K562 (cell line): ENCODE measurements around the gene NPTXR. TPM values are rescaled to one million over a fixed set of nuclear protein-coding genes. Genes with fewer than 3 reads are reported as not detected.

Source experiments
- ATAC-seq: fragments of 200-7000 bp; cut with Tn5 transposase; 3 replicates; pipeline ENCODE4 v1.9.1; 2020; ENCODE audit warnings: moderate library complexity
- Bru-seq: library from RNA; stranded (reverse); fragments of 400-500 nt; gene quantifications from one replicate; lab custom pipeline; 2021; lab: Mats Ljungman, UMichigan
- BruChase-seq, 2 experiments: library from RNA; stranded (reverse); fragments of 400-500 nt; gene quantifications; one replicate each; lab custom pipeline; 2021; lab: Mats Ljungman, UMichigan
- BruUV-seq: library from RNA; stranded (reverse); fragments of 400-500 nt; replicated peaks from 2 replicates; lab custom pipeline; 2021; lab: Mats Ljungman, UMichigan
- CTCF ChIA-PET: fragments of 300-600 bp; formaldehyde crosslinking; extraction: SDS; loops from one replicate; lab custom pipeline; 2021; ENCODE audit warnings: low intra/inter-chr PET ratio; lab: Yijun Ruan, JAX
- POLR2A ChIA-PET: fragments of 300-600, 350-650 bp; sonication (Branson Sonifier 250); formaldehyde crosslinking; extraction: SDS; loops from one replicate; lab custom pipeline; 2021; ENCODE audit warnings: antibody characterized with exemption, inconsistent platforms; lab: Yijun Ruan, JAX
- DNase-seq, 4 experiments: peaks; one replicate each; pipeline versions ENCODE4 v3.0.0 to v3.0.0-alpha.2; 2011 to 2018; ENCODE audit warnings: low spot score in 3 of 4, mixed read lengths in 3 of 4; ENCODE audit errors: extremely low read depth in 1 of 4
- FAIRE-seq: peaks from 2 replicates; lab custom pipeline; 2011; peaks lifted over from hg19 to GRCh38; lab: Jason Lieb, UNC
- H2AFZ ChIP-seq: 2 replicates; pipeline ENCODE4 v1.6.0; 2011; ENCODE audit warnings: low read depth, low read length, control low read depth, inconsistent platforms
- H3K27ac ChIP-seq: fragments of 200-600 bp; 3 replicates; pipeline ENCODE4 v1.8.0; 2011; ENCODE audit warnings: low read depth, mild to moderate bottlenecking, control low read depth, inconsistent platforms, low read length, moderate library complexity, mixed read lengths; ENCODE audit errors: extremely low read depth
- H3K27me3 ChIP-seq, 2 experiments: fragments of 300-600 bp in 1 of 2; 2 replicates in 1 of 2; 3 replicates in 1 of 2; pipeline versions ENCODE4 v1.6.0 to v1.8.0; 2011; ENCODE audit warnings: inconsistent platforms in 2 of 2, low read length in 2 of 2, mild to moderate bottlenecking in 1 of 2, mixed read lengths in 1 of 2, moderate library complexity in 1 of 2; ENCODE audit not compliant: control insufficient read depth in 2 of 2, insufficient read depth in 2 of 2
- H3K36me3 ChIP-seq: fragments of 300-600 bp; 3 replicates; pipeline ENCODE4 v1.8.0; 2011; ENCODE audit warnings: mild to moderate bottlenecking, low read length, inconsistent platforms; ENCODE audit not compliant: control insufficient read depth, insufficient read depth
- H3K4me1 ChIP-seq, 2 experiments: fragments of 200-600 bp in 1 of 2; replicated peaks in 1 of 2; 2 replicates in 1 of 2; 3 replicates in 1 of 2; pipeline versions ENCODE4 v1.5.1 to v1.8.0; 2011; ENCODE audit warnings: inconsistent platforms in 2 of 2, low read length in 2 of 2, mild to moderate bottlenecking in 1 of 2, mixed read lengths in 1 of 2, moderate library complexity in 1 of 2; ENCODE audit not compliant: control insufficient read depth in 2 of 2, insufficient read depth in 2 of 2
- H3K4me2 ChIP-seq: 2 replicates; pipeline ENCODE4 v1.6.1; 2011; ENCODE audit warnings: low read length, control low read depth, inconsistent platforms, mixed read lengths; ENCODE audit not compliant: insufficient read depth
- H3K4me3 ChIP-seq: fragments of 200-600 bp; sonication (generic), shearing (Covaris generic); 2 replicates; pipeline ENCODE4 v1.5.1; 2016; ENCODE audit warnings: control low read depth, inconsistent platforms
- H3K79me2 ChIP-seq: fragments of 200-600 bp; 3 replicates; pipeline ENCODE4 v1.8.0; 2011; ENCODE audit warnings: low read length, inconsistent platforms; ENCODE audit not compliant: control insufficient read depth, insufficient read depth
- H3K9ac ChIP-seq, 2 experiments: 2 replicates each; pipeline versions ENCODE4 v1.6.0 to v1.6.1; 2011; ENCODE audit warnings: low read depth in 2 of 2, low read length in 2 of 2, control low read depth in 1 of 2, inconsistent platforms in 1 of 2, mild to moderate bottlenecking in 1 of 2, mixed read lengths in 1 of 2; ENCODE audit not compliant: insufficient read depth in 1 of 2
- H3K9me1 ChIP-seq: one replicate; pipeline ENCODE4 v1.6.0; 2011; ENCODE audit warnings: inconsistent platforms, mild to moderate bottlenecking, low read length, moderate library complexity; ENCODE audit not compliant: control insufficient read depth, insufficient read depth
- H3K9me3 ChIP-seq: replicated peaks from 2 replicates; pipeline ENCODE4 v1.5.1; 2011; ENCODE audit warnings: low read depth, low read length, inconsistent platforms; ENCODE audit not compliant: control insufficient read depth, insufficient read depth
- H4K20me1 ChIP-seq: replicated peaks from 2 replicates; pipeline ENCODE4 v1.6.1; 2011; ENCODE audit warnings: low read length, inconsistent platforms, mixed read lengths; ENCODE audit not compliant: control insufficient read depth, insufficient read depth
- MED1 ChIP-seq: sonication (generic); formaldehyde crosslinking; IDR thresholded peaks from 2 replicates; pipeline ENCODE4 v1.8.1; 2023; ENCODE audit warnings: missing genetic modification reagents, borderline replicate concordance
- NCOA2 ChIP-seq, 2 experiments: fragments of 450-650 bp; IDR thresholded peaks; 2 replicates each; pipeline ENCODE4 v1.6.1; 2018; ENCODE audit warnings: mild to moderate bottlenecking in 2 of 2, moderate library complexity in 1 of 2; ENCODE audit not compliant: partially characterized antibody in 2 of 2
- RBM14 ChIP-seq: fragments of 200-400 bp; formaldehyde crosslinking; IDR thresholded peaks from 2 replicates; pipeline ENCODE4 v1.6.1; 2018; ENCODE audit warnings: low read depth, mild to moderate bottlenecking, low read length, moderate library complexity, borderline replicate concordance; ENCODE audit not compliant: insufficient read depth
- ZBED1 ChIP-seq: IDR thresholded peaks from 2 replicates; pipeline ENCODE4 v1.6.1; 2014
- ZNF24 ChIP-seq: fragments of 450-650 bp; IDR thresholded peaks from 2 replicates; pipeline ENCODE4 v1.6.1; 2016
- ZNF316 ChIP-seq: fragments of 450-650 bp; IDR thresholded peaks from 2 replicates; pipeline ENCODE4 v1.6.1; 2016
- ZNF444 ChIP-seq: fragments of 250-450 bp; sonication (Bioruptor Pico); IDR thresholded peaks from 2 replicates; pipeline ENCODE4 v1.4.0; 2020; ENCODE audit warnings: mild to moderate bottlenecking, moderate library complexity
- ZNF445 ChIP-seq: fragments of 250-450 bp; sonication (Bioruptor Pico); IDR thresholded peaks from 2 replicates; pipeline ENCODE4 v1.4.0; 2020; ENCODE audit warnings: low read depth, mild to moderate bottlenecking, moderate library complexity
- ZNF79 ChIP-seq: fragments of 250-450 bp; sonication (Bioruptor Pico); IDR thresholded peaks from 2 replicates; pipeline ENCODE4 v1.4.0; 2020; ENCODE audit warnings: low read depth, mild to moderate bottlenecking, moderate library complexity
- WGBS: fragments of 100-300 bp; shearing (Covaris generic); methylation state at CpG from one replicate; pipeline ENCODE4 v1.1.6; 2016; ENCODE audit warnings: low coverage, mixed read lengths; ENCODE audit not compliant: insufficient coverage; ENCODE audit errors: missing lambda C conversion rate; 5-methylcytosine and 5-hydroxymethylcytosine counted together
- in situ Hi-C: fragments of 300-500 bp; cut with MboI; formaldehyde crosslinking; loops from 4 replicates; pipeline ENCODE4 v1.15.0; 2018; ENCODE audit warnings: inconsistent platforms, mixed read lengths
- intact Hi-C: fragments of 100-400 bp; cut with micrococcal nuclease; formaldehyde crosslinking; loops from 2 replicates; pipeline ENCODE4 v1.14.2; 2022
- long read RNA-seq, 3 experiments: library from polyadenylated mRNA in 2 of 3; library from RNA in 1 of 3; unstranded in 2 of 3; stranded (forward) in 1 of 3; transcript quantifications; one replicate each; pipeline ENCODE4 v2.0.0, GENCODE V29; 2019 to 2022
- polyA minus RNA-seq, 3 experiments: library from RNA; depleted of rRNA, polyadenylated mRNA; stranded (reverse); fragments of >200 nt; gene quantifications; 2 replicates each; pipeline ENCODE4 v1.2.3, GENCODE V29; 2011
- polyA plus RNA-seq, 8 experiments: library from polyadenylated mRNA; depleted of rRNA in 4 of 8; stranded (reverse) in 5 of 8; unstranded in 3 of 8; fragments of >200 nt; fragmentation: Nextera tagmentation in 2 of 8; fragmentation: Illumina TruSeq in 1 of 8; extraction: Ambion mirVana in 2 of 8; extraction: Trizol in 1 of 8; gene quantifications; 2 replicates each; pipeline versions ENCODE4 v1.2.1 to v1.2.3, GENCODE V29; 2011 to 2014; ENCODE audit warnings: inconsistent platforms in 1 of 8, missing spikeins in 1 of 8
- total RNA-seq, 7 experiments: library from RNA; depleted of rRNA in 6 of 7; stranded (reverse); fragments of >200 nt in 6 of 7; fragmentation: Illumina TruSeq in 2 of 7; extraction: Trizol in 2 of 7; gene quantifications; 2 replicates each; pipeline versions ENCODE4 v1.2.1 to v1.2.3, GENCODE V29; 2011 to 2021; ENCODE audit warnings: low replicate concordance in 1 of 7
- TF ChIP-seq, protein P1 (sequence below), 3 experiments: fragments of 200-800 bp in 1 of 3; sonication (Bioruptor generic) in 1 of 3; sonication (generic) in 1 of 3; formaldehyde crosslinking in 1 of 3; IDR thresholded peaks; 2 replicates each; pipeline versions ENCODE4 v1.6.1 to v1.8.0; 2016 to 2022; ENCODE audit warnings: mild to moderate bottlenecking in 2 of 3, missing compliant biosample characterization in 2 of 3, missing genetic modification characterization in 2 of 3, missing genetic modification reagents in 1 of 3
- TF ChIP-seq, protein P2 (sequence below): sonication (generic); formaldehyde crosslinking; IDR thresholded peaks from 2 replicates; pipeline ENCODE4 v1.8.1; 2023; ENCODE audit warnings: missing genetic modification reagents, mild to moderate bottlenecking, borderline replicate concordance

The NPTXR gene
- total RNA-seq (2011; cell fraction: chromatin; rRNA removed; ENCODE audit: low replicate concordance), result 1.3 and 3.0 TPM in 2 replicates
- 3.0 and 3.3 TPM in 2 replicates for total RNA-seq (2011; cell fraction: nucleolus; rRNA removed)
- total RNA-seq (2011; cell fraction: nucleoplasm; rRNA removed), result 2.9 and 4.0 TPM in 2 replicates
- total RNA-seq (2014; rRNA removed), result 1.0 and 1.1 TPM in 2 replicates
- total RNA-seq (2014; rRNA removed; fragmentation: Illumina TruSeq; extraction: Trizol), result 0.51 and 0.54 TPM in 2 replicates
- 0.65 and 0.72 TPM in 2 replicates for total RNA-seq (2015; rRNA removed; fragmentation: Illumina TruSeq; extraction: Trizol)
- 3.0 and 3.1 TPM in 2 replicates for total RNA-seq (2021)
- polyA plus RNA-seq (2011; rRNA removed), result 1.8 and 3.3 TPM in 2 replicates
- 2.5 and 2.8 TPM in 2 replicates for polyA plus RNA-seq (2011; cell fraction: cytosol; rRNA removed)
- polyA plus RNA-seq (2011; cell fraction: nucleus; rRNA removed), result 2.1 and 2.8 TPM in 2 replicates
- 1.7 and 3.2 TPM in 2 replicates for polyA plus RNA-seq (2012)
- 2.3 and 2.6 TPM in 2 replicates for polyA plus RNA-seq (2014; fragmentation: Illumina TruSeq; extraction: Trizol)
- polyA plus RNA-seq (2014; fragmentation: Nextera tagmentation; extraction: Ambion mirVana), result under 1 TPM; 0.01 to 0.10 TPM
- 1.5 and 1.7 TPM in 2 replicates for polyA plus RNA-seq (2014; rRNA removed)
- 1.9 and 2.7 TPM in 2 replicates for polyA minus RNA-seq (2011; rRNA and poly(A)+ RNA removed)
- polyA minus RNA-seq (2011; cell fraction: cytosol; rRNA and poly(A)+ RNA removed), result 2.6 and 4.7 TPM in 2 replicates
- 0.94 and 1.00 TPM in 2 replicates for polyA minus RNA-seq (2011; cell fraction: nucleus; rRNA and poly(A)+ RNA removed)
- percentile 58 among the genes with signal in this experiment for Bru-seq, nascent RNA
- percentile 43 among the genes with signal in this experiment for BruChase-seq, experiment 1, labeled RNA remaining after a 2-hour chase
- percentile 40 among the genes with signal in this experiment for BruChase-seq, experiment 2, labeled RNA remaining after a 6-hour chase
- long read RNA-seq, experiment 1, partial matches to known transcripts, result 2 of 18 reads
- long read RNA-seq, experiment 1, other reads (novel, unspliced or antisense), result 16 of 18 reads
- long read RNA-seq, experiment 2, partial matches to known transcripts, result 0 of 5 reads
- long read RNA-seq, experiment 2, other reads (novel, unspliced or antisense), result 5 of 5 reads
- long read RNA-seq, experiment 3, result 0 reads

DNA sequence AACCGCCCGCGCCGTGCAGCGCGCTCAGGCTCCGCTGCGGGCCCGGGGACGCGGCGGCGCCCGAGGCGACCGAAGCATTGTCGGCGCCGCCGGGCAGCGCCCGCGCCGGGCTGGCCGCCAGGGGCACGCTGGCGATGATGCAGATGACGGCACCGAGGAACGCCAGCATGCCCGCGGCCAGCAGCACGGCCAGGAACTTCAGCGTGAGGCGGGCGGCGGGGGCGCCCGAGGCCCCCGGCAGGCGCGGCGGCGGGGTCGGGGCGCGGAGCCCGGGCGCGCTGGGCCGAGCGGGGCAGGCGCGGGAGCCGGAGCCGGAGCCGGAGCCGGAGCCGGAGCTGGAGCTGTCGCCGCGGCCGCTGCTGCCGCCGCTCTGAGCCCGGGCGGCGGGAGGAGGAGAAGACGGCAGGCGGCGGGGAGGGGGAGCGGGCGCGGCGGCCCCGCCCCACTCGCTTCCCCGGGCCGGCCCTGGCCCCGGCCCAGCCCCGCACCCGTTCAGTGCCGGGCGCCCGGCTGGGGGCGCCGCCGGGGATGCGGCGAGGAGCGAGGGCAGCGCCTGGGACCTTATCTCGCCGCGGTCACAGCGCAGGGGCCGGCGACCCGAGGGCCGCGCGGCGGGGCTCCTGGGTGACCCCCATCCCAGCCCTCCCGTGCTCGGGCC, at the start of gene NPTXR:
NPTXR (minus strand) TSS at position 372 of the 658 bp plus-strand sequence.
- CTCF ChIA-PET, result no interaction called here
- H3K79me2 ChIP-seq, result no peaks in the 10 kb centered on the region
- H3K4me2 ChIP-seq, result peak within 1 kb of the TSS; percentile 46
- peak within 1 kb of the TSS; percentile 46 to 92; a peak in 3 of 4 replicates for H3K9ac ChIP-seq
- no peaks in the 10 kb centered on the region for H3K36me3 ChIP-seq
- no peak for FAIRE-seq
- WGBS, result 0% methylated on average over 4 of the region's 105 CpGs
- ATAC-seq, result peak; percentile 82
- POLR2A ChIA-PET, result interaction anchor here (0.6 to 1.9 kb wide), 6 partner anchors 10 to 75 kb away, joined by 3 to 6 read pairs (median 4); no protein-coding TSS in a partner anchor
- H4K20me1 ChIP-seq, result no peaks in the 10 kb centered on the region
- peaks cover 3% of the 10 kb centered on the region for H3K9me1 ChIP-seq
- H3K9me3 ChIP-seq, result no peaks in the 10 kb centered on the region
- no TSS peak for BruUV-seq
- peak; percentile 63 to 83 (median 80) for DNase-seq
- in situ Hi-C loops, result no loop called here
- peak within 1 kb of the TSS; percentile 63 for H2AFZ ChIP-seq
- H3K27me3 ChIP-seq, result no peaks in the 10 kb centered on the region
- peak within 1 kb of the TSS; percentile 53 for H3K4me3 ChIP-seq
- intact Hi-C loops, result loop anchor here (5.0 kb wide), 1 partner anchor 76 kb away; no protein-coding TSS in a partner anchor
- peaks cover 13 to 47% of the 10 kb centered on the region in 2 experiments; a peak in 4 of 5 replicates for H3K4me1 ChIP-seq
- peak within 1 kb of the TSS; percentile 65; the same call in 1 of the 3 replicates for H3K27ac ChIP-seq
- TF ChIP-seq, protein P1, sequence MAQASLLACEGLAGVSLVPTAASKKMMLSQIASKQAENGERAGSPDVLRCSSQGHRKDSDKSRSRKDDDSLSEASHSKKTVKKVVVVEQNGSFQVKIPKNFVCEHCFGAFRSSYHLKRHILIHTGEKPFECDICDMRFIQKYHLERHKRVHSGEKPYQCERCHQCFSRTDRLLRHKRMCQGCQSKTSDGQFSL (CRISPR knock-in tag; IDR thresholded peaks at IDR 0.05), result no peak
- TF ChIP-seq, protein P1 (tag; IDR thresholded peaks at IDR 0.05), result no peak
- TF ChIP-seq RBM14 (no peak), ZNF316 (no peak), ZNF444 (CRISPR knock-in tag) (no peak), ZNF24 (no peak), ZBED1 (no peak), ZNF445 (no peak), NCOA2 (IDR thresholded peaks at IDR 0.05; ENCODE audit: partially characterized antibody in 2 of 2) (no peak), ZNF79 (CRISPR knock-in tag) (no peak), MED1 (CRISPR knock-in tag) (no peak)
- TF ChIP-seq, protein P2, sequence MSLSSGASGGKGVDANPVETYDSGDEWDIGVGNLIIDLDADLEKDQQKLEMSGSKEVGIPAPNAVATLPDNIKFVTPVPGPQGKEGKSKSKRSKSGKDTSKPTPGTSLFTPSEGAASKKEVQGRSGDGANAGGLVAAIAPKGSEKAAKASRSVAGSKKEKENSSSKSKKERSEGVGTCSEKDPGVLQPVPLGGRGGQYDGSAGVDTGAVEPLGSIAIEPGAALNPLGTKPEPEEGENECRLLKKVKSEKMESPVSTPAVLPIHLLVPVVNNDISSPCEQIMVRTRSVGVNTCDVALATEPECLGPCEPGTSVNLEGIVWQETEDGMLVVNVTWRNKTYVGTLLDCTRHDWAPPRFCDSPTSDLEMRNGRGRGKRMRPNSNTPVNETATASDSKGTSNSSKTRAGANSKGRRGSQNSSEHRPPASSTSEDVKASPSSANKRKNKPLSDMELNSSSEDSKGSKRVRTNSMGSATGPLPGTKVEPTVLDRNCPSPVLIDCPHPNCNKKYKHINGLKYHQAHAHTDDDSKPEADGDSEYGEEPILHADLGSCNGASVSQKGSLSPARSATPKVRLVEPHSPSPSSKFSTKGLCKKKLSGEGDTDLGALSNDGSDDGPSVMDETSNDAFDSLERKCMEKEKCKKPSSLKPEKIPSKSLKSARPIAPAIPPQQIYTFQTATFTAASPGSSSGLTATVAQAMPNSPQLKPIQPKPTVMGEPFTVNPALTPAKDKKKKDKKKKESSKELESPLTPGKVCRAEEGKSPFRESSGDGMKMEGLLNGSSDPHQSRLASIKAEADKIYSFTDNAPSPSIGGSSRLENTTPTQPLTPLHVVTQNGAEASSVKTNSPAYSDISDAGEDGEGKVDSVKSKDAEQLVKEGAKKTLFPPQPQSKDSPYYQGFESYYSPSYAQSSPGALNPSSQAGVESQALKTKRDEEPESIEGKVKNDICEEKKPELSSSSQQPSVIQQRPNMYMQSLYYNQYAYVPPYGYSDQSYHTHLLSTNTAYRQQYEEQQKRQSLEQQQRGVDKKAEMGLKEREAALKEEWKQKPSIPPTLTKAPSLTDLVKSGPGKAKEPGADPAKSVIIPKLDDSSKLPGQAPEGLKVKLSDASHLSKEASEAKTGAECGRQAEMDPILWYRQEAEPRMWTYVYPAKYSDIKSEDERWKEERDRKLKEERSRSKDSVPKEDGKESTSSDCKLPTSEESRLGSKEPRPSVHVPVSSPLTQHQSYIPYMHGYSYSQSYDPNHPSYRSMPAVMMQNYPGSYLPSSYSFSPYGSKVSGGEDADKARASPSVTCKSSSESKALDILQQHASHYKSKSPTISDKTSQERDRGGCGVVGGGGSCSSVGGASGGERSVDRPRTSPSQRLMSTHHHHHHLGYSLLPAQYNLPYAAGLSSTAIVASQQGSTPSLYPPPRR, result no peak
